GM19351 (cell line): ENCODE results near the gene ERRFI1.
A peak's percentile ranks its signal among the peaks of the same experiment; 100 is the strongest.

ENCODE experiments used
- ATAC-seq: cut with Tn5 transposase; IDR thresholded peaks from one replicate; pipeline ENCODE4 v1.9.1; 2021; ENCODE audit warnings: mild to moderate bottlenecking, moderate library complexity; ENCODE audit not compliant: unreplicated experiment

ERRFI1 gene

DNA sequence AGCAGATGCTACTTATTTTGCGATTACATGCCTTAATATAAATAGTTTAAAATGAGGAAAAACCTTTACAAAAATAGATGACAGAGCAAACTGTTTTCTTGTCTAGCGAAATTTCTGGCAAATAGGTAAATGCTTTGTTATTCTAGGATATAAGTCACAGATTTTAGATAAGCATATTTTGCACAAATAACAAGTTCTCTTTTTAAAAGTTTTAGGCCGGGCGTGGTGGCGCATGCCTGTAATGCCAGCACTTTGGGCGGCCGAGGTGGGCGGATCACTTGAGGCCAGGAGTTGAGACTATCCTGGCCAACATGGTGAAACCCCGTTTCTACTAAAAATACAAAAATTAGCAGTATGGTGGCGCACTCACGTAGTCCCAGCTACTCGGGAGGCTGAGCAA is 20.3 kb upstream of the ERRFI1 start:
- ATAC-seq, result no peak

DNA sequence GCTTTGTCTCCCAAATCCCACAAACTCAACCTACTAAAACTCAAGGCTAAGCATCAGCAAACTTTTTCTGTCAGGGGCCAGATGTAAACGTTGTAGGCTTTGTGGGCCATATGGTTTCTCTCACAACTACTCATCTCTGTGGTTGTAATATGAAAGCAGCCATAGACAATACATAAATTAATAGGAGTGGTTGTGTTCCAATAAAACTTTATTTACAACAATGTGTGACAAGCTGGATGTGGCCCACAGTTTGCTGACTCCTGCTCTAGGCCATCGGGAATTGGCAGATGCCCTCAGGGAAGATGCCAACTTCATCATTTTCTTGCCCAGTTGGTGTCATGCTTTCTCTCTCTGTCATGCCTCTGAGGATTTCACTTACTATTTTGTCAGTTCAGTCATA is 17.5 kb upstream of the ERRFI1 start:
- no peak for ATAC-seq

DNA sequence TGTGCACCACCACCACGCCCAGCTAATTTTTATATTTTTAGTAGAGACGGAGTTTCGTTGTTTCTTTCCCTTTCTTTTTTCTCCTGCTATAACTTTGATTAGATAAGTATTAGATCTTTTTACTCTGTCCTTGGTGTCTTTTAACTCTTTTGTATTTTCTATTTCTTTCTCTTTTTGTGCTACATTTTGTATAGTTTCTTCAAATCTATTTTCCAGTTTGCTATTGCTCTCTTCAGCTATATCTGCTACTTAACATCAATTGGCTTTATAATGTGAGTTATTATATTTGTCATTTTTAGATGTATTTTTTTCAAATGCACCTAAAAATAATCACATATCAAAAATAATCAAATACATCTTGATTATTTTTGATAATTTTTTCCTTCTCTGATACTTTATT is 16.0 kb upstream of the ERRFI1 start:
- ATAC-seq, result no peak

DNA sequence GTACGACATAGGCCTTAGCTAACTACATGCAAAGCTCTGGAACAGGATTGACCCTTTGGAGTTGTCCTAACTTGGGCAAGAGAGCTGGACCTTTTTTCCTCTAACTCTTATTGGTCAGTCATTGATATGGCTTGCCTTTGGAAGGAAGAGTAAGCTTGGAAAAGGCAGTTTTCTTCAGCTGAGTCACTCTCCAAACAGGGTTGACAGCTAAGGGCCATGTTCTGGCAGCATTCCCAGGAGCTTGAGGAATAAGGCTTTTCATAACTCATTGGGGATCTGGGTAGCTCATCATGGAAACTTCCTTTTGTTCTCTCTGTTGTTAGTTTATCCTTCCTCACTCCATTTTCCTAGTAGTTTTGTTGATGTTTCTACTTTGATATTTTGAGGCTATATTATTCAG is 14.5 kb upstream of the ERRFI1 start:
- no peak for ATAC-seq

DNA sequence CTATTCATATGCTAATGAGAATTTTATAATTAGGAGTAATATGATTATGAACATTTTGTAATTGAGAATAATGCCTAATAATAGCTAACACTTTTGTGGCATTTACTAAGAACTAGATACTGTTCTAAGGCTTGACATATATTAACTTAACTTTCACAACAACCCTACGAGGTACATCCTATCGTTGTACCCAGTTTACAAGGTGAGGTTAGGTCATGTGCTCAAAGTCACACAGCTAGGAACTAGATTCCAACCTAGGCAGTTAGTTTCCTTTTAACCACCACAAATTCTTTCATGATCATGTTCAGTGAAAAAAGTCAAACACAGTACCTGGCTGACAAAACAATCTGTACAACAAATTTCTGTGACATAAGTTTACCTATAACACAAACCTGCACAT is 13.0 kb upstream of the ERRFI1 start:
- ATAC-seq, result no peak

- ATAC-seq, result no peak
Observed at GRCh38 chr1:8035289-8035688, 9.2 kb upstream of the ERRFI1 start.

DNA sequence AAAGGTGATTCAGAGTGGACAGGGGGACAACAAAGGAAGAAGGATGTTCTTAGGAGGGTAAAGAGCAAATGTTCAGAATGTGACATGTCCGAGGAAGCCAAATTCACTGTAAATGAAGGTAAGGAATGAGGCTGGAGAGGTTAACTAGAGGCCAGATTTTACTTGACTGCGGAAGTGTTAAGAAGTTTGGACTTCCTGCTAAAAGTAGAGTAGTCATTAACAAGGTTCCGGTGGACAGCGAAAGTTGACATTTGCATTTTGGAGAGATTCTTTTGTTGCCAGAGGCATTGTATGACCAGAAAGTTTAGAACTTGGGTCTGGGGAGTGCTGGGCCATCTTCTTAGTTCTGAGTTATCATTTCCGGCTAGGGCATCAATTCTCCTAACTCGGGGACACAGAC is 7.2 kb upstream of the ERRFI1 start:
- ATAC-seq, result no peak

DNA sequence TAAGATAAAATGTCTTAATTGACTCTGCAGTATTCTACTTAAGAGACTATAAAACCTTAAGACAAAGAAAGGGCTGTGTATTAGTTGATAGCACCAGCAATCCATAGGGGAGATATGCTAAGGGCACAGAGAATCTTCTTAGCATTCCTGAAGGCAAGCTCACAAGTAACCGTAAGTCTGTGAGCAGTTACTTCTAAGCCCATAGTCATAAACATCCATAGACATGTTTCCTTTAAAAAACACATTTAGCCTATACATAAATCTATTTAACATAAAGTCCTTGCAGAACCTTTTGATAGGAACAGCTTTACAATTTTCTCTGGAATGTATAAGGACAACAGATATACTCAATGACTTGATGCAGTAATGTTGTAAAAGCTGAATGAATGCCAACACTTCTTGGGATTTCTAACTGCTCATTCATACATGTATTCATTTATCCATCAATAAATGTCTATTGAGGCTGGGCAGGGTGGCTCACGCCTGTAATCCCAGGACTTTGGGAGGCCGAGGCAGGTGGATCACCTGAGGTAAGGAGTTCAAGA is 6.3 kb upstream of the ERRFI1 start:
- no peak for ATAC-seq

- no peak for ATAC-seq
Observed at GRCh38 chr1:8031176-8031785, 5.2 kb upstream of the ERRFI1 start.

DNA sequence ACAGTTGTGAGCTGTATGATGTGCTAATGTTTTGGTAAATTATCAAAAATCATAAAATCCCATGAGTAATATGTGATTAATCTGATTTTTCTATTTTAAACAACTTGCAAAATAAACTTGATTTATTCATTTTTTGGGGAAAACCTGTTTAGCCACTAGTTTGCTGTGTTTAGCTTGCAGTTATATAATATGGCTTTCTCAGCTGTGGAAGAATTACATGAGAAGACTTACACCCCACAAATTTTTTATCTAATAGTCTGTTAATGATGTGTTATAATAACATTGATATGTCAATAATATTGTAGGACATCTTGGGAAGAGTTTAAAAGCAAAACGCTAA is 2.4 kb upstream of the ERRFI1 start:
- ATAC-seq, result no peak

DNA sequence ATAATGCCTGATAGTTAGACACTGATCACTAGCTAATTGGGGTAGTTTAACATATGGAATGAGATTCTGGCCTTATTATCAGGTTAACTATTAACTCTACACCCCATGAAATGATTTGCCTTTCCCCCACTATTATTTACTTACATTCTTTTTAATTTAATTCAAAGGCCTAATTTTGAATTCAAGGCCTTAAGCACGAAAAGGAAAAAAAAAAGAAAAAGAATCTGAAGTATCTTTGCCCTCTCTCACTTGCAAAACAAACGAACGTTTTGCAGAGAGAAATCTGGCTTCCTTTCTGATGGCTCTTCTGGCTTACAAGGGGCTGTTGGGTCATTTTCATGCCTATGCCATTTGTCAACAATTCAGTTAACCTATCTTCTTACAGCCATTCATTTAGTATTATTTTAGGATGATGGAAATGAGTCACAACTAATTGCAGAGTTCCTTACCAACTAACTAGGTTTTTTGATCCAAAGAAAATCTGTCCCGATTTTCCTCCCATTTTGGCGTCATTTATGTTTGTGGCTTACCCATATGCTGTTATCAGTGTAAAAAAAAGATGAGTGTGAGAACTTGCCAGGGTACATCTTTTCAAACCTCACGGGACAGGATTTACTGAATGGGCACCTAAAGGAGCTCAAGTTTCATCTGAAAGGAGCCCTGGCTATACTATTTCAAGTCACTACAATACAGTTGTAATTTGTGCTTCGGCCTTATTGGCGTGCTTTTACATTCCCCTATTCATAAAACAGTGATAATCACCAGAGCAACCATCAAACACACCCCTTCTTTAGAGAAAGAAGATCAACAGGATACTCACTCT is 1.9 kb upstream of the ERRFI1 start:
- ATAC-seq, result no peak

DNA sequence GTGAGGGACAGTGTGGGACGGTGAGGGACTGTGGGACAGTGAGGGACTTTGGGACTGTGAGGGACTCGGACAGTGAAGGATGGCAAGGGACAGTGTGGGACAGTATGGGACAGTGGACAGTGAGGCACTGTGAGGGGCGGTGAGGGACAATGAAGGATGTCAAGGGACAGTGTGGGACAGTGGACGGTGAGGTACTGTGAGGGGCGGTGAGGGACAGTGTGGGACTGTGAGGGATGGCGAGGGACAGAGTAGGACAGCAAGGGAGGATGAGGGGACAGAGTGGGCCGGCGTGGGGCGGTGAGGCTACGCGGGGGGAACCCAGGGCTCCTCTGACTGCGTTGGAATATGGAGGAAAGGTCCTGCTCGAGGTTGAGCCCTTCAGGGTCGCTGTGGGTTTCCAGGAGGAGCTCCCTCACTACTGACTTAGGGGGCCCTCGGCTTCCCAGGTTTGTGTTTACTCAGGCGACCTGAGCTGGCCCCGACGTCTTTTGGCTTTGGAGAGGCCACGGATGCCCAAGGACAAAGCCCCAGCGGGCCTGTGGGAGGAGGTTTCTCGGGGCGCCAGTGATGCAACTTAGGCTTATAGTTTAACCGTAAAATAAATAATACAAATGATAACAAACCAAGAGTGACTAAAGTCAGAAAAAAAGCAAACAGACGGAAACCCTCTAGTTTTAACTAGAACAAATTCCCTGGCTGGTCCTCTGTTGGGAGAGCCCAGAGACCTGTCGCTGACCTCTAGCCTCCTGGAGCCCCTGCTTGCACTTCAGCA is 1.1 kb upstream of the ERRFI1 start:
- no peak for ATAC-seq

DNA sequence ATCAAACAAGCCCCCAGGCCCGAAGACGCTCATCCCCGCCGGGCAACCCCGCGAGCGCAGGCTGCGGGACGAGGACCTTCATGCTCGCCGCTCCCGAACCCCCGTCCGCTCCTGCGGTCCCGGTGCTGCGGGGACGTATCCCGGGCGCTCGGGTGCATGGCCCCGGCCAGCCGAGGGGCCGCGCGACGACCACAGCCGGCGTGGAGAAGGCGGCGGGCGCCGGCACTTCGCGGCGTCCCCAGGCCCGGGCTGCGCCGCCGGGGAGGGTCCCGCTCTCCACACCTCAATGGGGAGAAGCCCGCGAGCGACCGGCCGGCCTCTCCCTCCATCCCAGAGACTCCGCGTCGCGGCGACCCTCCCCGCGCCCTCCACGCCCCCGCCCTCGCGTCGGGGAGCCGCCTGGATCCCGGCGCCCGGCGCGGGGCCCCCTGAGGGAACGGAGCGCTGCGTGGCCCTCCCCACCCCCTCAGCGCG is 401 bp downstream of the ERRFI1 start:
- peak; percentile 19 for ATAC-seq

GRCh38 chr1:8025061-8025670 is 943 bp downstream of the ERRFI1 start:
- ATAC-seq, result no peak

DNA sequence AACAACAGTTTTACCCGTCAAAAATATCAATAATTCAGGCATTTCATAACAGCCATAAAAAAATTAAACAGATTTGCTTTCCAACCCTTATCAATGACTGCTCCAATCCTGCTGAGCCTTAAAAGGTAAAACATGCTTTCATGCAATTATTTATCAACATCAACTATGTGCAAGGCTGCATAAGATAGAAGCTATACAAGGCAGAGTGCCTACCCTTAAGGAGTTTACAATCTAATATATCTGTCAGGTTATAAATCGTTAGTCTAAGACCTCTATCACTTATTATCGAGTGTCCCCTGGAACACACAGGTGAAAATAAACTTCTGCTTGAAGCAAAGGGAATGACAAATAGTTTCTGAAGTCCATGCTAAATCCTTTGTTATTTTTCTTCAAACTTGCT is 1.8 kb downstream of the ERRFI1 start:
- ATAC-seq, result no peak

- no peak for ATAC-seq
Observed at GRCh38 chr1:8023995-8024313, 2.2 kb downstream of the ERRFI1 start.

DNA sequence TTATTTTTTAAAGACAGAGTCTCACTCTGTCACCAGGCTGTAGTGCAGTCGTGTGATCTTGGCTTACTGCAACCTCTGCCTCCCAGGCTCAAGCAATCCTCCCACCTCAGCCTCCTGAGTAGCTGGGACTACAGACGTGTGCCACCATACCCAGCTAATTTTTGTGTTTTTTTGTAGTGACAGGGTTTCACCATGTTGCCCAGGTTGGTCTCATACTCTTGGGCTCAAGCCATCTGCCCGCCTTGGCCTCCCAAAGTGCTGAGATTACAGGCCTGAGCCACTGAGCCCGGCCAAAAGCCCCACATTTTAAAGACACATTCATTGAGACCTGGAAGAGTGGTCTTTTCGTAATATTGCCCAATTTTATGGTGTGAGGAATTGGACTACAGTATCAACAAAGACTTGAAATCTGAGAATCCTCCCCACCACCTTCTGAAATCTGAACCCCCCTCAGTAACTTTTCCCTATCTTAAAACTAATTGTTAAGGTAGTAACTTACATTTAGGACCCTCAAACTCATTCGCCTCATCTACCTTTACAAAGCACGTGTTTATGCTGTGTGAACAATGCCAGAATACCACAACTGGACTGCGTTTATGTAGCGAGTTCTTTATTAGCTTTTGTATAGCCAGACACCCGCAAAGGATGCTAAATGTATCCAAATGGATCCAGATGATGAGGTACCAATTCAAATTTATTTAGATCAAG is 2.7 kb downstream of the ERRFI1 start:
- ATAC-seq, result no peak

GRCh38 chr1:8022395-8023286 is 3.5 kb downstream of the ERRFI1 start:
- ATAC-seq, result no peak

DNA sequence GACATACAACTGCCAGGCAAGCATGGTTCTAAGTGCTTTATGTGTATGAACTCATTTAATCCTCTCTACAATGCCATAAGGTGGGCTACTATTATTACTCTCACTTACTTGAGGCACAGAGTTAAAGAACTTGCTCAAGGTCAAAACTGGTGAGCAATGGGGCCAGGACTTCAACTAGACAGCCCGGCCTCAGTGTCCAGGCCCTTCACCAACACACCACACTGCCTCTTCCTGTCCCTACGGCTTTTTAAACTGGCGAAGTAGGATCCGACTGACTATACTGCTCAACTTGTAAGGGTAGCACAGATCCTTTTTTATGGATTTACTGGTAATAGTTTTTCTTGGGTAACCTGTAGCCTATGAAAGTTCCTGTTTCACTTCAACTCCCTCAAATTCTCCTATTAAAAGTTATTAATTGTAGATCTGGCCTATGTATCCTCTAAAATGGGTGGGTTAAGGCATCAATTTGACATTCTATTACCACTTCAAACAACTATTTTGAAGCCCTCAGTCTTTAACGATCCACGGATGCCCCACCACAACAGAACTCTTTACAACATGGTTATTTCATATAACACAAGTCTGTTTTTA is 4.3 kb downstream of the ERRFI1 start:
- ATAC-seq, result no peak
